Stimulated activated CD8-positive, alpha-beta memory T cell treated with anti-CD3 and anti-CD28 coated beads, Interleukin-15, amount 100 ng/mL, for 48 hours (primary cell): ENCODE data around the gene WASHC2C.
"Not testable (repeated sequence)": the region's sequence is repeated elsewhere in the genome, so short reads cannot be mapped to it uniquely, and the experiment has no call there.

Experiments
- DNase-seq, 2 donors: peaks; one replicate each; pipeline ENCODE4 v3.0.0-alpha.2; 2020; ENCODE audit warnings: low read depth in 2 of 2

The WASHC2C gene

DNA sequence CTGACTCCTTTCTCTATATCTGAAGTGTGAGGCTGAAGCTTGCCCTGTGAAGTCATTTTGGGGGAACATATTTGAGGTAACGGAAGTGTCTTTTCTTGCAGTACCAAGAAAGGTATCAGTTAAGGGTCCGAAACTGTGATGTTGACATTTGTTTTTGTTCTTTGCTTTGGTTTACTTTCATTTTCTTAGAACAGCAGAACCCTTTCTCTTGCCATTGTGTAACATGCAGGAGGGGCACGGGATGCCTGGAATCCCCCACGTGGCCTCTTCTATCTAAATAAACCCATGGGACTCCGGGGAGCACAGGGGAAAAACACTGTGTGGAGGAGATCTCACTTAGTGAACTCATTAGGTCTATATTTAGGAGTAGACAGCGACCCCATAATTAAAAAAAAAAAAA lies 34.6 kb downstream of the WASHC2C start:
- not testable (repeated sequence) for DNase-seq

- not testable (repeated sequence) for DNase-seq
These were observed 36.0 kb downstream of the WASHC2C start for GRCh38 chr10:45763037-45763436.

DNA sequence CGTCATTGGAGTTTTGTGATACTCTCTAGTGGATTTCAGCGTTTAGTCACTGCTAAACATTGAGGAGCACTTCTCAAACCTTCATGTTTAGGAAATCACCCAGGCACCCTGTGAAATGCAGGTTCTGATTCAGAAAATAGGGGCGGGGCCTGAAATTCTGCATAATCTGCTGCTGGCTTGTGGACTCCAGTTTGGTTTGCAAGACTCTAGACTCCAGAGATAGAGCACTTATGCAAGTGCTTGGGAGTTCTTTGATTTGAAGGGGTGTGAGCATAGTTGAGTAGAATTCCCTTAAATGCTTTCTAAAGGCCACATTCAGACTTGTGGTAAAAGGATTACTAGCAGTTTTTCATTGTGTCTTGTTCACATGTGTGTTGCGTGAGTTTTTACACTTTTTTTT lies 41.3 kb downstream of the WASHC2C start:
- DNase-seq: not testable (repeated sequence)

DNA sequence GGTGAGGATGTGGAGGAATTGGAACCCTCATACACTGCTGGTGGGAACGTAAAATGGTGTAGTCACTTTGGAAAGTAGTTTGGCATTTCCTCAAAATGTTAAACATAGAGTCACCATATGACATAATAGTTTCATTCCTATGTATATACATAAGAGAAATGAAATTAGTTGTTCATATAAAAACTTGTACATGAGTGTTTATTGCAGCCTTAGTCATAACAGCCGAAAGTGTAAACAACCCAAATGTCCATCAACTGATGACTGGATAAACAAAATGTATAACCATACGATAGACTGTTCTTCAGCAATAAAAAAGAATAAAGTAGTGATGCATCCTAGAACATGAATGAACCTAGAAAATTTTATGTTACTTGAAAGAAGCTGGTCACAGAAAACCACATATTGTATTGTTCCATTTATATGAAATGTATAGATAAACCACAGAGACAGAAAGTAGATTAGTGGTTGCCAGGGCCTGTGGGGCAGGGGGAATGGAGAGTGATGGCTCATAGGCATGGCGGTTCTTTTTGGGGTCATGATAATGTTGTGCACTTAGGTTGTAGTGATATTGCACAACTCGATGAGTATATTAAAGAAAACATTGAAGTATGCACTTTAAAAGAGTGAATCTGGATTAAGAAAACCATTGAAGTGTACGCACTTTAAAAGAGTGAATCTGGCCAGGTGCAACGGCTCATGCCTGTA lies 44.8 kb downstream of the WASHC2C start:
- not testable (repeated sequence) for DNase-seq

DNA sequence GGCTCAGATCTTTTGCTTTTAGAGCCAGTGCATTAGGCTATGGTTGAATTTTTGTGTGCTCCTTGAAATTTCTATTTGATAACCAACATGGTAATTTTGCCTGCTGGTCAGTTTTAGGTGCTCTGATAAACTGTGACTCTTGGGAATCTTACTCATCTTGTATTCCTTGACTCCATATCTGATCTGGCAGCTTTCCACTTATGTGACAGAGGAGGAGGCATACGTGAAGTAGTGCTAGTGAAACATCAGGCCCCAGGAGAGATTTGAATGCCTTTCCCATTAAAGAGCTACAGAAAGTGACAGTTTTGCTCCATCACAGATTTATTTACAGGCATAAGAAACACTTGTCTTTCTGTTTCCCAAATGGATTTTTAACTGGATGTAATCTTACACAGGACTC lies 59.2 kb downstream of the WASHC2C start:
- not testable (repeated sequence) for DNase-seq

GRCh38 chr10:45787212-45787741 lies 60.2 kb downstream of the WASHC2C start:
- not testable (repeated sequence) for DNase-seq

- DNase-seq: not testable (repeated sequence)
These were observed 62.9 kb downstream of the WASHC2C start for GRCh38 chr10:45789991-45790390.

- not testable (repeated sequence) for DNase-seq
These were observed 63.8 kb downstream of the WASHC2C start for GRCh38 chr10:45790694-45791426.

DNA sequence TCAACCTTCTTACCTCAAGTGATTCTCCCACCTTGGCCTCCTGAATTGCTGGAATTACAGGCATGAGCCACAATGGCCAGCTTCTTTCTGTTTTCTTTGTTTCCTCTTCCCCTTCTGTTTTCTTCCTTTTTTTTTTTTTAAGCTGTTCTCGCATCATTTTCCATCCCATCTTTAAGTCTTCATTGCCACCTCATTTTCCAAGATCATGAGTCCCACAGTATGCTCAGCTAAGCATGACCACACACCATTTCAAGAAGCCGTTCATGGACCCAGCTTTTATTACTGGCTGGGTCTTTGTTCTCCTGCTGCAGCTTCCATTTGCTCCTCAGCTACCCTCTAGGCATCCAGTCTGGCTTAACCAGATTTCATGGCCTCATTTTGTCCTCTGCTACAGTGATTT lies 67.7 kb downstream of the WASHC2C start:
- not testable (repeated sequence) for DNase-seq

GRCh38 chr10:45803060-45804010 lies 76.3 kb downstream of the WASHC2C start:
- not testable (repeated sequence) for DNase-seq

DNA sequence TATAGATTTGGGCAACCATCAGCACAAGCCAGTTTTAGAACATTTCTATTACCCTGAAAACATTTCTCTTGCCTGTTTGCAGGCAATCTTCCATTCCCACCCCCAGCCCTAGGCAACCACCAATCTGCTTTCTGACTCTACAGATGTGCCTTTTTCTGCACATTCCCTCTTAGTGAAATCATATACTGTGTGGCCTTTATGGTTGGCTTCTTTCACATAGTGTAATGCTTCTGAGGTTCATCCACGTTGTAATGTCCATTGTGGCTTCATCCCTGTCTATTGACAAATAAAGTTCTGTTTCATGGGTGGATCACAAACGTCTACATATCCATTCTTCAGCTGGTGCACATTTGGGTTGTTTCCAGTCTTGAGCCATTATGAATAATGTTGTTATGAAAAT lies 77.9 kb downstream of the WASHC2C start:
- not testable (repeated sequence) for DNase-seq

DNA sequence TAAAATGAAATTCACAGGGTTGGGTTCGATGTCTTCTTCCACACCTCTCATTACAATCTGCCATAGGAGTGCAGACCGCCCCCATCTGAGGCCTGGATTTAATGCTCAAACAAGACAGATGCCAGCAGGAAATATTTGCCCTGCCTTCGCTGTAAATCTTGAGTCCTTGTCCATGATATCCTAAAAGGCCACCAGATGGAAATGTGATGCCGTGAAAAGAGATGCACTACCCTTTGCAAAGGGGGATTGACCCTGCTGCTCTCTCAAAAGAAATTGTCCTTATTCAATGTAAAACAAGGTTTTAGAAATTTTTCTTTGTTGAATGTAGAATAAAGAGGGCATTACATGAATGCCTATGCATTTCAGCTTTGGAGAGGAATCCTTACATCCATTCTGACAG lies 82.8 kb downstream of the WASHC2C start:
- DNase-seq: no peak

GRCh38 chr10:45811075-45811474 lies 84.0 kb downstream of the WASHC2C start:
- no peak for DNase-seq

GRCh38 chr10:45812959-45813358 lies 85.9 kb downstream of the WASHC2C start:
- DNase-seq: not testable (repeated sequence)

GRCh38 chr10:45814146-45814545 lies 87.1 kb downstream of the WASHC2C start:
- DNase-seq: not testable (repeated sequence)

DNA sequence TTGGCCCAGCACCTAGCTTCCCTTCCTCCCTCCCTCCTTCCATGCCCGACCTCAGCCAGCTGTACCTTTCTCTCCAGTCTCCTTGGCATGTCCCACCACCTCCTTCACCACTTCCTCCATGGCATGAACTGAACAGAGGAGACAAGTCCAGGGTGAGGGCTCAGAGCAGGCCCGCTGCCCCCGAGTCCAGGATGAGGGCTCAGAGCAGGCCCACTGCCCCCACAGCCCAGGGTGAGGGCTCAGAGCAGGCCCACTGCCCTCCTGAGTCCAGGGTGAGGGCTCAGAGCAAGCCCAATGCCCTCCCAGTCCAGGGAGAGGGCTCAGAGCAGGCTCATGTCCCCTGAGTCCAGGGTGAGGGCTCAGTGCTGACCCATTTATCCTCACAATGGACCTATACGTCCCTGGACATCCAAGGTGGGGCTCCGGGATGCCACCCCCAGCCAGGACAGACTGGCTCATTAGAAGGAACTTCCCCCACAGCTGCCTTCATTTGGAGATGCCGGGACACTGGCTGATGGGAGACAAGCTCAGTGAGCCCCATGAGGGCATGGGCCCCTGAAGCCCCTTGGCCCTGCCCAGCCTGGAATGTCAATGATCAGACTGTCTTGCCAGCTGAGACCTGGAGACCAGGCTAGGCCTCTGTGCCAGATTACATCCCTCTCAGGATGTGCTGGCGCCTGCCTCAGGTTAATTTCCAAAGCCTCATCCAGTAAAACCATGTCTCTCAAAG lies 90.2 kb downstream of the WASHC2C start:
- no peak for DNase-seq

- DNase-seq: no peak
These were observed 90.8 kb downstream of the WASHC2C start for GRCh38 chr10:45817912-45818311.

DNA sequence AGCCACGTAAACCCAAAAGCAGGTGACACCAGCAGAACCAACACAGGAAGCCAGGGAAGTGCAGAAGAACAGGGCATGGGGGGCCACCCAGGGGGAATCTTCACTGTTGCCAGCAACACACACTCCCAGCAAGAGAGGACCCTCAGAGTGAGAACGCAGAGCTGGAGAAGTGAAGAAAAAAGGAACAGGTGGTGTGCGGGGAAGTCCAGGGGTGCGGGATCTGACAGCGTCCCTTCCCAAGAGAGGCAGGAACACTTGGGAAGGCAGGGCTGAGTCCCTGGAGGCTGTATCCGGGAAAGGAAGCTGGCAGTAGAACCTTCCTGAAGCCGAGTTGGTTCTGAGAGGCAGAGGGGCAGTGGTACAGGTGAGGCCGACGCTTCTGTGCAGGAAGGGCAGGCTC lies 92.5 kb downstream of the WASHC2C start:
- no peak for DNase-seq

GRCh38 chr10:45820107-45820830 lies 93.2 kb downstream of the WASHC2C start:
- DNase-seq: not testable (repeated sequence)

DNA sequence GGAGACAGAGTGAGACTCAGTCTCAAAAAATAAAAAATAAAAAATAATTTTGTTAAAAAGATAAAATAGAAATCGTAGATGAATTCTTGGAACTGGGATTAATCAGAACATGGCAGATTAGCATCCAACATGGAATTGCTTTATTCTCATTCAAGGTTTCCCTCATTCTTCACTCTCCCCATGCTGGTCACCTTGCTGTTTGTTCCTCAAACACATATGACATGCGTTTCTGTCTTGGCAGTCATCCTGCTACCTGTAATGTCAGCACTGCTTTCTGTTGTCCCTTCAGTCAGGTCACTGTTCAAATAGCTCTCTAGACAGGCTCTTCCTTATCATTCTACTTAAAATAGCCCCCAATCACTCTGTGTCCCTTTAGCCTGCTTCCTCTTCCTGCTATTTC lies 95.9 kb downstream of the WASHC2C start:
- DNase-seq: not testable (repeated sequence)
